KG1 (cell line): ENCODE data around the gene TTC23.

Source experiments
- DNase-seq: peaks from one replicate; lab custom pipeline; 2025; lab: John Stamatoyannopoulos, UW

TTC23 gene

GRCh38 chr15:99102332-99103235 lies 146.8 kb downstream of the TTC23 start:
- DNase-seq = no peak

- DNase-seq = no peak
Observed at GRCh38 chr15:99101501-99101900, 147.9 kb downstream of the TTC23 start.

DNA sequence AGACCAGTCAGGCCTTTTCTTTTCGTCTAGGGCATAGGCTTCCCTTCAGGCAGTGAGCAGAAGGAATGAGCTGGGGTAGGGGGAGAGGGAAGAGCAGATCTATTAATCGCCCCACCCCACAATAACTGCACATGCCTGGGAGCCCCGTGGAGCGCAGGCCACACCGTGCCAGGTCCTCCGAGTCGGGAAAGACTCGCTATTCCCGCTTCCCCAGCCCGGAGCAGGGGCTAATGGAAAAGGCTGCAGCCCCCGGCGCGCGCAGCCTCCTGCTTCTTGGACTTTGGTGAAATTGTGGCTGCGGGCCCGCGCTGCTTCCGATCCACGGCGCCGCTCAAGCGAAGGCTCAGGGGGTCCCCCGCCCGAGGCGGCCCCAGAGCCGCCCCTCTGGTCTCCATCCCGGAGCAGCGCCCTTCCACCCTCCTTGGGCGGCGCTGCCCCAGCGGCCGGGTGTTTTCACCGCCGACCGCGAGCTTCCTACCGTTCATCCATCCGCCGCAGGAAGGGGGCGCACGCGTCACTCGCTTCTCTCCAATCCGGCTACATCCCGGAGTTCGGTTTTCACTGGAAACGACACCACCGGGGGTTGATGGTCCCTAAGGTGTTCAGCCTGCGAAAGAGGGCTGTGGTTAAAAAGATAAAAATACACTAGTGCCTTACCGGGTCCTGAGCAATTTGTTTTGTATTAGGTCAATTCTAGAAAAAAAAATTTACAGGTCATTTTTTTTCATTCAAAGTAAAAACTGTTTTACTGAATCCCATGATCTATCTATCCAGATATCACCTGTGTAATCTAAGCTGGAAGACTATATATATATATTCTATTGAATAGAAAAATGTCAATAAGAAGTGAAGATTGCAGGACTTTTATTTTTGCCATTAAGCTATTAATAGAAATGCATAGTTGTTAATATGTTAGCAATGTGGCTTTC lies 148.9 kb downstream of the TTC23 start:
- DNase-seq = no peak

GRCh38 chr15:99099661-99100060 lies 149.7 kb downstream of the TTC23 start:
- DNase-seq = no peak

DNA sequence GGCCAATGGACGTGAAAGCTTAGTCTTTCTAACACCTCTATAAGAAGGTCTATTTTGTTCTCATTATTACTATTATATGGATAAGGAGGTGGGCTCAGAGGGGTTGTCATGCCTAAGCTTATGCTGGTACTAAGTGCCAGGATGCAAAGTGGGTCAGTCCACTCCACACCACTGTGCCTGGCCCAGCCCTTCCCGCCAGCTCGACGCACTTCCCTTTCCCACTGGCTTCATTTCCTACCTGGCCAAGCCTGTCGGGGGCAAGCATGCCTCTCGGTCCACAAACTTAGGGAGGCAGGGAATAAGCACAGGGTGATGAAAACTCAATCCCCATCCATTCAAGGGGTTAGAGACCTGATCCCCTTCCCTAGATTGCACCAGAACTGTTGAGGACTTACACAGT lies 150.4 kb downstream of the TTC23 start:
- DNase-seq = no peak

GRCh38 chr15:99098426-99098825 lies 151.0 kb downstream of the TTC23 start:
- no peak for DNase-seq

- no peak for DNase-seq
Observed at GRCh38 chr15:99097441-99098410, 151.7 kb downstream of the TTC23 start.

- no peak for DNase-seq
Observed at GRCh38 chr15:99096894-99097426, 152.4 kb downstream of the TTC23 start.

- no peak for DNase-seq
Observed at GRCh38 chr15:99096173-99096893, 153.0 kb downstream of the TTC23 start.

GRCh38 chr15:99095626-99096025 lies 153.8 kb downstream of the TTC23 start:
- no peak for DNase-seq

DNA sequence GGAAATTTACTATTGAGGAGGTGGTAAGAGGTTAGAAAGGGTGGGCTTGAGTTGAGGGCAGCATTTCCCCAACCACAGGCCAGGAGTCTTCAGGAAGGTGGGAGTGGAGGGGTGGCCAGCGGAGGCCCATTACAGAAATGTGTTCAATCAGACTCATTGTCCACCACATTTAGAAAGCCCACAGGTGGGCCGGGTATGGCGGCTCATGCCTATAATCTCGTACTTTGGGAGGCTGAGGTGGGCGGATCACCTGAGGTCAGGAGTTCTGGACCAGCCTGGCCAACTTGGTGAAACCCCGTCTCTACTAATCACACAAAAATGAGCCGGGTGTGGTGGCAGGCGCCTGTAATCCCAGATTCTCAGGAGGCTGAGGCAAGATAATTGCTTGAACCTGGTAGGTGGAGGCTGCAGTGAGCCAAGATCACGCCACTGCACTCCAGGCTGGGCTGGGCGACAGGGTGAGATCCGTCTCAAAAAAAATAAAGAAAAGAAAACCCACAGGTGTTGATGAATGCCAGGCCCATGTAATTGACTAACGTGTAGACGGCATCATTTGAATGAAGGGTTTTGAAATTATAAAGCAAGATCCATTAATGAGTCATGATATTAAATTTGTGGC lies 156.7 kb downstream of the TTC23 start:
- no peak for DNase-seq

GRCh38 chr15:99090938-99091337 lies 158.4 kb downstream of the TTC23 start:
- DNase-seq = no peak

DNA sequence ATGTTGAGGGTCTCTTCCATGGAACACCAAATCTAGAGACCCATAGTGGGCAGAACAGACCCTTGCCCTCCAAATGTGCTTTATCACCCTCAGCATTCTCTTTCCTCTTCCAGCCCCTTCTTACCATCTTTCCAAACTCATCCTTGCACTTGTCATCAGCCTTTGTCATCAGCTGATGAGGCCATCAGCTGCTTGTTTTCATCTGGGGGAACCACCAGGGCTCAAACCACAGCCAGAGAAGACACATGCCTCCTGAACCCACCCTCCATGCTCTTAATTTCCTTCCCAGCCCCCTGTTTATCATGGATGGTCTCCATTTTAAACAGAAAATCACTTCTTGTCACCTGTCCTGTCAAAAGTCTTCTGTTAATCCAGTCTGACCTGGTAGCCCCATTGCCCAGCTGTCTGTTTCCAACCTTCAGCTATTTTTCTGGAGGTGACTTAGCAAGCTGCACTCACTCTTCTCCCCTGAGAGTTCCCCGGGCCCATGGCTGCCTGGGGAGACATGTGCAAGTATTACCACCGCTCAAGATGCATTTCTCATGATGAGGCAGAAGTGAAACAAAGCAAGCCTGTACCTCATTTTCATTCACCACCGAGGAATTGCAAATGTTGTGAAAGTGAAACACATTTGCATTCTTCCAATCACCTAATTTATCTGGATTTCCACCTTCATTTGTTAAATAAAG lies 159.2 kb downstream of the TTC23 start:
- no peak for DNase-seq

DNA sequence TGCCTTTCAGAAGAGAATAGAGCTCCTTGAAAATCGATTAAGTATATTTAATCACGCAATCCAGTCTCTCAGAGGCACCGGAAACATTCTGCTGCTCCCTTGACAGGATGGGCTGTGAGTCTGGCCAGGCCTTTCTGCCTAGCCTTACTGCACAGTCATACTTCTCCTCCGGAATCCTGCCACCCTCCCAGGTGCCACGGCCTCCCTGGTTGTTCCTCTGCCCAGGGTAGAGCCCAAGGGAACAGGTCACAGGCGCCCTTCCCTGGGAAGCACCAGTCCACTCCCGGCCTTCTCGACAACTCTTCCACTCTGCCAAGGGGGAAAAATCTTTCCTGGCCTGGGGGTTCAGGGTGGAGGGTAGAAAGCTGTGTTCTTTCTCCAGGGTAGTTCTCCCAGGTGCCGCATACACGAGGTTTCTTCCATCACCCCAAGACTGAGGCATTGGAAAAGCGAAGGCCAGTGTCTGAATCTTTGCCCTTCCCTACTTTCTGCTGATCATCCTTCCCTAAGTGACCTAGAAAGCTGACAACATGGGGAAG lies 161.9 kb downstream of the TTC23 start:
- DNase-seq = no peak

- DNase-seq = no peak
Observed at GRCh38 chr15:99086327-99086667, 163.1 kb downstream of the TTC23 start.
